Esophagus muscularis mucosa (tissue), 4 donors: Measurements from ENCODE around the gene BCAP29.

Source experiments
- CTCF ChIP-seq, 3 experiments: fragments of 200-600 bp in 2 of 3; fragments of 450-650 bp in 1 of 3; sonication (generic) in 2 of 3; IDR thresholded peaks; one replicate each; pipeline ENCODE4 v1.5.1; 2017 to 2019; ENCODE audit warnings: antibody characterized with exemption in 3 of 3, mild to moderate bottlenecking in 2 of 3, moderate library complexity in 1 of 3
- EP300 ChIP-seq: sonication (generic); formaldehyde crosslinking; IDR thresholded peaks from one replicate; pipeline ENCODE4 v1.6.1; 2017; ENCODE audit warnings: antibody characterized with exemption
- POLR2A ChIP-seq: fragments of 450-650 bp; IDR thresholded peaks from one replicate; pipeline ENCODE4 v1.6.1; 2017; ENCODE audit warnings: antibody characterized with exemption, moderate library complexity, mild to moderate bottlenecking, low read depth

GRCh38 chr7:107613948-107614347 lies 33.9 kb downstream of the BCAP29 start:
- no peak for TF ChIP-seq EP300
- TF ChIP-seq CTCF (IDR thresholded peaks at IDR 0.05), result no peak
- no peak for TF ChIP-seq POLR2A
